HAP-1 (cell line): ENCODE results near the gene TJAP1.

ENCODE experiments used
- DNase-seq, 2 experiments: peaks; one replicate each; pipeline ENCODE4 v3.0.0-alpha.2; 2016 to 2020; ENCODE audit warnings: low spot score in 2 of 2
- H3K27me3 ChIP-seq: fragments of 250-450 bp; sonication (Bioruptor Pico); 2 replicates; pipeline ENCODE4 v1.5.1; 2020; ENCODE audit warnings: low read depth, mild to moderate bottlenecking, moderate library complexity
- H3K36me3 ChIP-seq: fragments of 250-450 bp; sonication (Bioruptor Pico); replicated peaks from 2 replicates; pipeline ENCODE4 v1.5.1; 2020; ENCODE audit warnings: mild to moderate bottlenecking
- H3K4me1 ChIP-seq: fragments of 250-450 bp; sonication (Bioruptor Pico); 2 replicates; pipeline ENCODE4 v1.5.1; 2020; ENCODE audit warnings: mild to moderate bottlenecking
- H3K4me3 ChIP-seq: fragments of 250-450 bp; sonication (Bioruptor Pico); 2 replicates; pipeline ENCODE4 v1.5.1; 2020; ENCODE audit warnings: mild to moderate bottlenecking, moderate library complexity
- H3K9me3 ChIP-seq: fragments of 250-450 bp; sonication (Bioruptor Pico); 2 replicates; pipeline ENCODE4 v1.5.1; 2020; ENCODE audit warnings: mild to moderate bottlenecking, moderate library complexity
- in situ Hi-C: fragments of 300-500 bp; cut with MboI; formaldehyde crosslinking; loops from 3 replicates; pipeline ENCODE4 v1.14.3; 2020; ENCODE audit warnings: low sequenced_read_pairs, inconsistent platforms, mixed read lengths

The TJAP1 gene

DNA sequence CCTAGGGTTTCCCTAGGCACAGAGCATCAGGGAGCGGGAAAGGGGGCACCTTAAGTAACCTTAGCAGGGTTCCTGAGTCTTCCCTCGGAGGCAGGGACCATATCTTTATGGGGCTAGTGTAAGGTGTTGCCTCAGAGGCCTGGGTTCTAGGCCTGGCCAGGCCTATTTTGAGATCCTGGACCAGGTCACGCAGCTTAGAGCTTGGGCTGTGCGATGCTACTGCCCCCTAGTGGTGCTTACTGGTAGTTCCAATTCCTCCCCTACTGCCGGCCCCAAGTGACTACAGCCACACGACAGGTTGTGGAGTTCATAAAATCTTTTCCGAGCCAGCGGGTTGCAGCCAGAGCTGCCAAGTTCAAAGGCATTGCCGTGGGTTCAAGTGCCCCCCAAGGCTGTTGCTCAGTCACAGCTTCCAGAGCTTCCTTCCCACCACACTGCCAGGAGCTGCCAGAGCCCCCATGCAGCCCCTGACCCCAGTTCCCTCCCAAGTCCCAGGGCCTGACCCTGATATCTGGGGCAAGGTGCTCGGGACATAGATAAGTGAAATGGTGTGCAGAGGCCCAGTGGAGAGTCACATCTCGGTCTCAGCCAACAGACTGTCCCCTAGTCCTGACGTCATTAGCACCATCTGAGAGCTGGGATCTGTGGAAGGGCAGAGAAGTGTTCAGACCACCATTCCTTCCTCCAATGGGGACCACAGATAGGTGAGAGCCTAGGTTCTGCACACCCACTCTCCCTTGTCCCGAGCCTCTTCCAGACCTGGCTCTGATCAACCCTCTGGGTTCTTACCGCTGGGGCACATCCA, 29.5 kb downstream of the TJAP1 start:
- DNase-seq: peak; percentile 71 to 87
- Histone ChIP-seq H3K36me3 (peaks cover 35% of the 10 kb centered on the region), H3K4me1 (peaks cover 6% of the 10 kb centered on the region; the same call in 1 of the 2 replicates), H3K27me3 (no peaks in the 10 kb centered on the region), H3K4me3 (no peak overlapping the region), H3K9me3 (no peaks in the 10 kb centered on the region)
- in situ Hi-C loops: loop anchor here (5.0 to 10.0 kb wide), 2 partner anchors 152 to 245 kb away; no protein-coding TSS in a partner anchor

- in situ Hi-C loops: loop anchor here (5.0 to 10.0 kb wide), 2 partner anchors 154 to 246 kb away; no protein-coding TSS in a partner anchor
- H3K9me3 ChIP-seq: no peaks in the 10 kb centered on the region
- H3K36me3 ChIP-seq: peaks cover 35% of the 10 kb centered on the region
- no peak overlapping the region for H3K4me3 ChIP-seq
- H3K27me3 ChIP-seq: no peaks in the 10 kb centered on the region
- DNase-seq: no peak
- H3K4me1 ChIP-seq: peaks cover 6% of the 10 kb centered on the region; the same call in 1 of the 2 replicates
Observed at GRCh38 chr6:43508481-43509141, 31.2 kb downstream of the TJAP1 start.

- in situ Hi-C loops: loop anchor here (5.0 to 10.0 kb wide), 2 partner anchors 155 to 247 kb away; no protein-coding TSS in a partner anchor
- H3K36me3 ChIP-seq: peaks cover 37% of the 10 kb centered on the region
Observed at GRCh38 chr6:43509142-43509983, 32.0 kb downstream of the TJAP1 start.

DNA sequence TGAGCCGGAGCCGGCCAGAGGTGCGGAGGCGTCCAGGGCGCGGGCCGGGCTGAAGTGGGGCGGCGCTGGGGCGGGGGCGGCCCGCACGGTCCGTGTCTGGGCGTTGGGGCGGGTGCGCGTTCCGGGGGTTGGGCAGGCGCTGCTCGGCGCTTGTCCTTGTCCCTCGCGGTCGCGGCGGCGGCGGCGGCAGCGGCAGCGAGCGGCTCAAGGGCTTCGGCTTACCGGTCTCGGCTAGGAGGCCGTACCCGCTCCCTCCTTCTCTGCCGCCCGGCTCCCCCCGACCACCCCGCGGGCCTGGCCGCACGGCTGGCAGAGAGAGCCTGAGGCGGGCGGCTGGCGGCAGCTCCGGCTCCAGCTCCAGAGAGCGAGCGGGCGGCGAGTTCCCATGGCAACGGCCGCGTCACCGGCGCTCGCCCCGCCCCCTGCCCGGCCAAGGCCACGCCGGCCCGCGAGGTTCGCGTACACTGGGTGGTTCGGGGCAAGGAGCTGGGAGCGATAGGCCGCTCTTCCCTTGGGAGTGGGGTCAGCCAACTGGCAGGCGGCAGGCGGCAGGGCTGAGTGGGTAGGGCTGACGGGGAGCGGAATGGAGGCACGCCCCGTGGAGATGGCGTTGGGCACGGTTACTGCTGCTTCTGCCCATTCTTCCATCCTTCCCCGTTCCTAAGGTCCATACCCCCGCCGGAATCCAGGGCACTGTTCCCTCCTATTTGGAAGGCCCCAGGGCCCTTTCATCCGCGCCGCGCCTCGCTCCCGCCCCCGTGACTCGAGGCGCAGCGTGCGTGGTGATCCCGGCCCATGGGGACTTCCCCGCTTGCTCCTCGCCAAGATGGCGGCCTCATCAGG, 32.8 kb downstream of the TJAP1 start, which contains the start of gene LRRC73:
Gene LRRC73 (minus strand): TSS at position 363 of the 843 bp plus-strand sequence. CDS start 561 bp downstream, outside the sequence.
- Histone ChIP-seq H3K4me3 (peak within 1 kb of the TSS; percentile 40), H3K27me3 (no peaks in the 10 kb centered on the region), H3K4me1 (peaks cover 6% of the 10 kb centered on the region; the same call in 1 of the 2 replicates), H3K9me3 (no peaks in the 10 kb centered on the region), H3K36me3 (peaks cover 41% of the 10 kb centered on the region)
- peak; percentile 66 to 89 for DNase-seq
- in situ Hi-C loops: loop anchor here (5.0 to 10.0 kb wide), 2 partner anchors 155 to 248 kb away; no protein-coding TSS in a partner anchor

More at GRCh38 chr6:43509142-43509983, 32.0 kb downstream of the TJAP1 start:
- no peak for DNase-seq
- Histone ChIP-seq H3K4me1 (peaks cover 6% of the 10 kb centered on the region; the same call in 1 of the 2 replicates), H3K9me3 (no peaks in the 10 kb centered on the region), H3K27me3 (no peaks in the 10 kb centered on the region), H3K4me3 (peak overlapping the region; percentile 40; the same call in 1 of the 2 replicates)

- Histone ChIP-seq H3K36me3 (peaks cover 44% of the 10 kb centered on the region), H3K9me3 (no peaks in the 10 kb centered on the region), H3K4me1 (peaks cover 6% of the 10 kb centered on the region; the same call in 1 of the 2 replicates), H3K4me3 (no peak overlapping the region), H3K27me3 (no peaks in the 10 kb centered on the region)
- DNase-seq: no peak
- in situ Hi-C loops: no loop called here
Observed at GRCh38 chr6:43510827-43511163, 33.4 kb downstream of the TJAP1 start.

DNA sequence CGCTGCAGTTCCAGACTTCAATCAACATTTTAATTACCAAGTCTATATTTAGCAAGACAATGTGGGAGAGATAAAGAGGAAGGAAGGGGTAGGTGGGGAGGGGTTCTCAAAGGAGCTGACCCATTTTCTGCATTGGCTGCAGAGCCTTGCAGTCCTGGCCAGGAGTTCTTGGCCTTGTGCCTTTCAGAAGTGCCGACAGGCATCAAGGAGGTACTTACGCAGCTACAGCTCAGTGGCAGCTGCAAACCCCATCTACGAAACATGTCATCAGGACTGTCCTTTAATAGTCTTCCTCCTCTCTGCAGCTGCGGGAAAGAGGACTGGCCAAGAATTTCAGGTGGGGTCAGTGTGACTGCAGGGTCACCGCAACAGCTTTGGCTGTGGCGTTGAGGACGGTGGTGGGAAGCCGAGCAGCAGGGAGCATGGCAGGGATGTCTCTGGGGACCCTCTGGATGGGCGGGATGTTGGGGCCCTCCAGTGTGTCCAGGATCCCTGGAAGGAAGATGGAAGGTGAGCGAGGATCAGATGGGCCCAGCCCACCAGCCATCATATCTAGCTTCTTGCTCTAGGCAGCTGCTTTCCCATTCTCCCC, 34.5 kb downstream of the TJAP1 start:
- no peak overlapping the region for H3K4me3 ChIP-seq
- peaks cover 6% of the 10 kb centered on the region; the same call in 1 of the 2 replicates for H3K4me1 ChIP-seq
- in situ Hi-C loops: no loop called here
- H3K27me3 ChIP-seq: no peaks in the 10 kb centered on the region
- no peaks in the 10 kb centered on the region for H3K9me3 ChIP-seq
- H3K36me3 ChIP-seq: peaks cover 44% of the 10 kb centered on the region
- DNase-seq: no peak

GRCh38 chr6:43515808-43516207, 38.4 kb downstream of the TJAP1 start:
- DNase-seq: no peak
- Histone ChIP-seq H3K4me3 (peak overlapping the region; percentile 98), H3K4me1 (peaks cover 6% of the 10 kb centered on the region), H3K27me3 (no peaks in the 10 kb centered on the region), H3K9me3 (no peaks in the 10 kb centered on the region), H3K36me3 (peaks cover 67% of the 10 kb centered on the region)
- in situ Hi-C loops: no loop called here

DNA sequence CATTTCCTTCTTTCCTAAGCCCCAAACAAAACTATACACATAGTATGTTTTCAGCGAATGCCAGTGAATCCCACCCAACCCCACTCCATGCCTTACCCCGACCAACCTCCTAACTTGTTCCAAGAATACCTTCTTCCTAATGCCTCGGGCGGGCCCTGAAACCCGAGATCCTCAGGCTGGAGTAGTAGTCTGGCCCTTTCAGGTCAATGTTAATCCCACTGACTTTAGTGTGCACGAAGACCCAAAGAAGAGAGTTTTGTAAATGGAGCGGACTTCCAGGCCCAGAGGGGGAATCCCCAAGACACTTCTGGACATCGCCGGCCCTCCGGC, 39.0 kb downstream of the TJAP1 start:
- DNase-seq: peak in 1 of 2 experiments; percentile 26
- peak overlapping the region; percentile 98 for H3K4me3 ChIP-seq
- no peaks in the 10 kb centered on the region for H3K9me3 ChIP-seq
- H3K36me3 ChIP-seq: peaks cover 67% of the 10 kb centered on the region
- in situ Hi-C loops: no loop called here
- H3K4me1 ChIP-seq: peaks cover 6% of the 10 kb centered on the region
- H3K27me3 ChIP-seq: no peaks in the 10 kb centered on the region

- Histone ChIP-seq H3K36me3 (peaks cover 67% of the 10 kb centered on the region), H3K9me3 (no peaks in the 10 kb centered on the region), H3K4me3 (peak within 1 kb of the TSS; percentile 98), H3K27me3 (no peaks in the 10 kb centered on the region), H3K4me1 (peaks cover 6% of the 10 kb centered on the region)
- DNase-seq: peak; percentile 94 to 98
- in situ Hi-C loops: no loop called here
Observed at GRCh38 chr6:43516697-43517504, 39.5 kb downstream of the TJAP1 start, which contains the start of the genes POLR1C and YIPF3. POLR1C (plus strand) TSS chr6:43517089; CDS start chr6:43517110, 21 bp downstream. YIPF3 (minus strand) TSS chr6:43516926; CDS start chr6:43516807, 119 bp downstream.

DNA sequence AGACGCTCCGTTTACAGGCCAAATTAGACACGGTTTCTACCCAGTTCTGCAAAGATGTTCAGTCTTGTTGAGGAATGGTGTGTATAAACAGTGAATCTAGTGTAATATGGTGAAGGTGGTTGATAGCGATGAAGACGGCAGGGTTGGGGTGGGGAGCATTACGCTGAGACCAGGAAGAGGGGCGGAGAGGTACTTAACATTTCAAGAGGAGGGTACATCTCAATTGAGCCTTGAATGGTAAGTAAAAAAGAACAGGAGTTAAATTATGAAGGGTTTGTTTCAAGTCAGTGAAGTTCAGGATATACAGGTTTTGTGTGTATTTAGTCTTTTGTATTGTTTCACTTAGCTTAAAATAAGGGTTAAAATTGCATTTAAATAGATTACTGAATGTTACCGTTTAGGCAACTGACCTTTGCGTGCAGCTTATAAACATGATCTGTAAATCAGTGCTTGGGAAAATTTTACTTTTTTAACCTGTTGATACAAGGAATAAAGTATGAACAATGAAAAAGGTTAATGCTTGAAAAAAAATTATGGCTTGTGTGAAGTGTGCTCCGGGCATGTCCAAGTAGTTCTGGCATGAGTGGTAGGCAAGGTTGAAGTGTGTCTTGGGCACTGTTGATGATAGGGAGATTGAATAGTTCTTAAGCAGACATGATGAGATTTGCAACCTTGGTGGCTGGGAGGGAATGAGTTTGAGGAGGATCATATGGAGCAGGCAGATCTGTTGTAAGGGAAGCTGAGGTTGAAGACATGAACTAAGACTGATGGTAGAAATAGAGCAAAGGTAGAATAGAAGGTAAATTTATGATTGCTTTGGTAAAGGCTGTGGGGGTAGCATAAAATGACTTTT, 40.4 kb downstream of the TJAP1 start:
- Histone ChIP-seq H3K4me3 (peak overlapping the region; percentile 98), H3K36me3 (peaks cover 70% of the 10 kb centered on the region), H3K27me3 (no peaks in the 10 kb centered on the region), H3K4me1 (peaks cover 6% of the 10 kb centered on the region), H3K9me3 (no peaks in the 10 kb centered on the region)
- in situ Hi-C loops: no loop called here
- no peak for DNase-seq

DNA sequence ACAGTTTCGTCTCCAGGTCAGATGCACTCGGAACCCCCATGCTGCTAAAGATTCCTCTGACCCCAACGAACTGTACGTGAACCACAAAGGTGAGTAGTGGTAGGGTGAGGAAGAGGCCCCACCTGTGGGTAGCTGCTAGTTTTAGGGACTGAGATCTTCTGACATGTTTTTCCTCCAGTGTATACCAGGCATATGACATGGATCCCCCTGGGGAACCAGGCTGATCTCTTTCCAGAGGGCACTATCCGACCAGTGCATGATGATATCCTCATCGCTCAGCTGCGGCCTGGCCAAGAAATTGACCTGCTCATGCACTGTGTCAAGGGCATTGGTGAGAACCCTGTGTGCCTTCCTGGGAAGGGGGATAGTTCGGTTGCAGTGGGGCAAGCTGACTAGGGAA, 42.7 kb downstream of the TJAP1 start:
- H3K36me3 ChIP-seq: peaks cover 76% of the 10 kb centered on the region
- no peaks in the 10 kb centered on the region for H3K27me3 ChIP-seq
- in situ Hi-C loops: no loop called here
- H3K9me3 ChIP-seq: no peaks in the 10 kb centered on the region
- H3K4me3 ChIP-seq: no peak overlapping the region
- DNase-seq: no peak
- H3K4me1 ChIP-seq: peaks cover 6% of the 10 kb centered on the region
